Measurements from ENCODE around the gene ACAD10.
"Not testable (repeated sequence)": the region's sequence is repeated elsewhere in the genome, so short reads cannot be mapped to it uniquely, and the experiment has no call there.

The ACAD10 gene

DNA sequence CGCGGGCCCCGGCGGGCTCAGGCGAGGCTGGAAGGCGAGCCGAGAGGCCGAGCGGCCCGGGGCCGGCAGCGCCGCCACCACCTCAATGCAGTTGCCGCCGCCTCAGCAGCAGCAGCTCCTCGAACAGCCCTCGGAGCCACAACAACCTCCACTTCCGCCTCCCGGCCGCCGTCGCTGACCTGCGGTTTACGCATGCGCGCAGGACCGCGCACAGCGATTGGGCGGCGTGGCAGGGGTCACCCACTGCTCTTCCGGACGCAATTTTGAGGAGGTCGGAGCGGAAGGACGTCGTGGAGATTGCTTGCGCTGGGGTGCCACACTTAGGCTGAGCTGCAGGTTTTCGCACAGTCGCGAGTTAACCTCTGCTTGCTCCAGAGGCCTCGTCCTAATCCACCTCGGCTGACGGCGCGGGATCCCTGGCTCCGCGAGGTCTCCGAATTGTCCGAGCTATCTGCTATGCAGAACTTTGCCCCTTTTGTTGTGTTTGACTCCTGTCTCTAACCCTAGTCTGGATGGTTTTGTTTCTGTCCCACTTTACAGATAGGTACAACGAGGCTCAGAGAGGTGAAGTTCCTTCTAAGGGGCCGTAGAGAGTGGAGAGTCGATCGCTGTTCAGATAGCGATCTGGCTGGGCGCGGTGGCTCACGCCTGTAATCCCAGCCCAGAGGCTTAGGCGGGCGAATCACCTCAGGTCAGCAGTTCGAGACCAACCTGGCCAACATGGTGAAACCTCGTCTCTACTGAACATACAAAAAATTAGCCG is at the start of gene ACAD10, which contains the start of gene BRAP:
Gene ACAD10 (plus strand): TSS at position 243 of the 763 bp plus-strand sequence. CDS start 6,657 bp downstream, outside the sequence.
Gene BRAP (minus strand): TSS at position 146 of the 763 bp plus-strand sequence. CDS start 164 bp downstream, outside the sequence.
- H3K27me3 ChIP-seq (ENCODE audit: control insufficient read depth, insufficient read depth, low read length): no peaks in the 10 kb centered on the region
- H3K4me3 ChIP-seq (ENCODE audit: low read depth, low read length): peak within 1 kb of the TSS; percentile 100
- peaks cover 6% of the 10 kb centered on the region for H3K4me1 ChIP-seq (ENCODE audit: control insufficient read depth, insufficient read depth, low read length)
- H3K9me3 ChIP-seq (ENCODE audit: control insufficient read depth, insufficient read depth, low read length): no peaks in the 10 kb centered on the region
- peaks cover 6% of the 10 kb centered on the region for H3K36me3 ChIP-seq (ENCODE audit: control insufficient read depth, insufficient read depth, low read length)
- peak within 1 kb of the TSS; percentile 98 for H3K9ac ChIP-seq (ENCODE audit: low read depth, low read length)

DNA sequence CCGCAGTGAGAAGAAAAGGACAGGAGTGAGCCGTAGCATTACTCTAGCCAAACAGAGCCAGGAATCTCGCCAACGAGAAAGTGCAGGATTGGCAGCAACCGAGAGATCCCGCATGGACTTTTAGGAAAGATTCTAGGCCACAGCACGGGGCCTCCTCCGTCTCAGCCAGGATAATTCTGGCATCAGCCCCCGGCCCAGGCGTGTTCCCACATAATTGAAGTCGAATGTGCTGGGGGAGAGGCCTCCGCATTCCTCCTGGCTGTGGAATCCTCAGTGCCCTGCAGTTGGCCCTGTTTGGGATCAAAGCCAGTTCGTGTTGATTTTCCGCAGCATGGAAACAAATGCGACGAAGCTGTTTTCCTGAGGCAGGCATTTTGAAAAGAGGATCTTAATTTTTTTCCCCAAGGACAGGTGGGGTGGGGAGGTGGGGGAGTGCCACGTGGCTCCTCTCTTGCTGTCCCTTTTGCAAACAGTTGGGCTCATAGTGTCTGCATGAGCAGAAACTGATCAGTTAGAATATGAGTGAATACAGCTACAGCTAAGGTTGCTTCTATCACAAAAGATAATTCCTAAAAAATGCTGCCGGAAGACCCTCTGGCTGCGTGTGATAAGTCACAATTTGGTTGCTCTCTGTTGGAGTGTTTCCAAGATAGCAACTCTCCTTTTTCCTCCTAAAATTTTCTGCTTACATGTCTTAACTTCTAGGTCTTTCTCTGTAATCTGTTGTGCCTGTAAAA is 49.5 kb upstream of the ACAD10 start:
- peak overlapping the region; percentile 76 for H3K9ac ChIP-seq (ENCODE audit: low read depth, low read length)
- H3K36me3 ChIP-seq (ENCODE audit: control insufficient read depth, insufficient read depth, low read length): no peaks in the 10 kb centered on the region
- H3K9me3 ChIP-seq (ENCODE audit: control insufficient read depth, insufficient read depth, low read length): no peaks in the 10 kb centered on the region
- H3K4me1 ChIP-seq (ENCODE audit: control insufficient read depth, insufficient read depth, low read length): peaks cover 14% of the 10 kb centered on the region
- H3K4me3 ChIP-seq (ENCODE audit: low read depth, low read length): no peak overlapping the region
- no peaks in the 10 kb centered on the region for H3K27me3 ChIP-seq (ENCODE audit: control insufficient read depth, insufficient read depth, low read length)

GRCh38 chr12:111638556-111638955 is 47.3 kb upstream of the ACAD10 start:
- H3K9me3 ChIP-seq (ENCODE audit: control insufficient read depth, insufficient read depth, low read length): no peaks in the 10 kb centered on the region
- no peaks in the 10 kb centered on the region for H3K27me3 ChIP-seq (ENCODE audit: control insufficient read depth, insufficient read depth, low read length)
- peaks cover 1% of the 10 kb centered on the region for H3K36me3 ChIP-seq (ENCODE audit: control insufficient read depth, insufficient read depth, low read length)
- H3K9ac ChIP-seq (ENCODE audit: low read depth, low read length): no peak overlapping the region
- peaks cover 14% of the 10 kb centered on the region for H3K4me1 ChIP-seq (ENCODE audit: control insufficient read depth, insufficient read depth, low read length)
- H3K4me3 ChIP-seq (ENCODE audit: low read depth, low read length): no peak overlapping the region

- H3K4me3 ChIP-seq (ENCODE audit: low read depth, low read length): no peak overlapping the region
- peaks cover 11% of the 10 kb centered on the region for H3K36me3 ChIP-seq (ENCODE audit: control insufficient read depth, insufficient read depth, low read length)
- no peak overlapping the region for H3K9ac ChIP-seq (ENCODE audit: low read depth, low read length)
- no peaks in the 10 kb centered on the region for H3K9me3 ChIP-seq (ENCODE audit: control insufficient read depth, insufficient read depth, low read length)
- H3K27me3 ChIP-seq (ENCODE audit: control insufficient read depth, insufficient read depth, low read length): no peaks in the 10 kb centered on the region
- peaks cover 12% of the 10 kb centered on the region for H3K4me1 ChIP-seq (ENCODE audit: control insufficient read depth, insufficient read depth, low read length)
These were observed 45.3 kb upstream of the ACAD10 start for GRCh38 chr12:111640506-111640905.

DNA sequence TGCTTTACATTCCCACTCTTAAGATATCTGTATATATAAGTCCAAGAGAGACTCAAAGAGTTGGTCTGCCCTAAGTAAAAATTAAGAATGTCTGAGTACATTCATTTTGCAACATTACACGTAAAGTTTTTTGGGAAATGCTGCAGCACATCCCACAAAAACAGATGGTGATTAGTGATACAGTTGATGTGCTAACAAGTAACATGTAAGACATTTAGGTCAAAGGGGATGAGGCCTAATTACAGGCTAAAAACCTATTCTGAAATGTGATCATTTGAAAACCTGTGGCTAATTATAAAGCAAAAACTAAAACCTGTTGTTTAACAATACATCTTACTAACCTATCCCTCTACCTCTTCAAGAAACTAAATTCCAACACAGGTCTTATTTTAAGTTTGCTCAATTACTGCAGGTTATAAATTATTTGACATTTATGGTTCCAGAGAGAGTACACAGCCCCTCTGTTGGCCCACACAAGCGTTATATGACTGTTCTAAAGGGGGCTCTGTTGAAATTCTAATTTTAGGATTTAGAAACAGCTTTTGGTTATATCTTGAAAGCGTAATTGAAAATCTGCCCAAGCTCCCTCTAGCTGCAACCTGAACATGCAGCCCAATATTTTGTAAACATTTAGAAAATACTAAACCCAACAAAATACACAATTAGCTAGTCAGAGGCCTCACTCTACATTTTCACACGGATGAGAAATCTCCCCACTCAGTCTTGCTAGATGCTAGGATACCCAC is 43.0 kb upstream of the ACAD10 start:
- H3K27me3 ChIP-seq (ENCODE audit: control insufficient read depth, insufficient read depth, low read length): no peaks in the 10 kb centered on the region
- no peaks in the 10 kb centered on the region for H3K9me3 ChIP-seq (ENCODE audit: control insufficient read depth, insufficient read depth, low read length)
- H3K36me3 ChIP-seq (ENCODE audit: control insufficient read depth, insufficient read depth, low read length): peaks cover 11% of the 10 kb centered on the region
- H3K9ac ChIP-seq (ENCODE audit: low read depth, low read length): no peak overlapping the region
- no peak overlapping the region for H3K4me3 ChIP-seq (ENCODE audit: low read depth, low read length)
- no peaks in the 10 kb centered on the region for H3K4me1 ChIP-seq (ENCODE audit: control insufficient read depth, insufficient read depth, low read length)

GRCh38 chr12:111643427-111643826 is 42.4 kb upstream of the ACAD10 start:
- Histone ChIP-seq H3K9ac (ENCODE audit: low read depth, low read length) (no peak overlapping the region), H3K9me3 (ENCODE audit: control insufficient read depth, insufficient read depth, low read length) (no peaks in the 10 kb centered on the region), H3K4me3 (ENCODE audit: low read depth, low read length) (no peak overlapping the region), H3K4me1 (ENCODE audit: control insufficient read depth, insufficient read depth, low read length) (no peaks in the 10 kb centered on the region), H3K27me3 (ENCODE audit: control insufficient read depth, insufficient read depth, low read length) (no peaks in the 10 kb centered on the region), H3K36me3 (ENCODE audit: control insufficient read depth, insufficient read depth, low read length) (peaks cover 11% of the 10 kb centered on the region)

GRCh38 chr12:111645433-111645832 is 40.4 kb upstream of the ACAD10 start:
- Histone ChIP-seq H3K27me3 (ENCODE audit: control insufficient read depth, insufficient read depth, low read length) (no peaks in the 10 kb centered on the region), H3K36me3 (ENCODE audit: control insufficient read depth, insufficient read depth, low read length) (peaks cover 19% of the 10 kb centered on the region), H3K9me3 (ENCODE audit: control insufficient read depth, insufficient read depth, low read length) (no peaks in the 10 kb centered on the region), H3K9ac (ENCODE audit: low read depth, low read length) (no peak overlapping the region), H3K4me3 (ENCODE audit: low read depth, low read length) (no peak overlapping the region), H3K4me1 (ENCODE audit: control insufficient read depth, insufficient read depth, low read length) (no peaks in the 10 kb centered on the region)

- H3K4me1 ChIP-seq (ENCODE audit: control insufficient read depth, insufficient read depth, low read length): no peaks in the 10 kb centered on the region
- H3K27me3 ChIP-seq (ENCODE audit: control insufficient read depth, insufficient read depth, low read length): no peaks in the 10 kb centered on the region
- peaks cover 20% of the 10 kb centered on the region for H3K36me3 ChIP-seq (ENCODE audit: control insufficient read depth, insufficient read depth, low read length)
- H3K4me3 ChIP-seq (ENCODE audit: low read depth, low read length): no peak overlapping the region
- H3K9ac ChIP-seq (ENCODE audit: low read depth, low read length): no peak overlapping the region
- no peaks in the 10 kb centered on the region for H3K9me3 ChIP-seq (ENCODE audit: control insufficient read depth, insufficient read depth, low read length)
These were observed 34.9 kb upstream of the ACAD10 start for GRCh38 chr12:111650912-111651311.

DNA sequence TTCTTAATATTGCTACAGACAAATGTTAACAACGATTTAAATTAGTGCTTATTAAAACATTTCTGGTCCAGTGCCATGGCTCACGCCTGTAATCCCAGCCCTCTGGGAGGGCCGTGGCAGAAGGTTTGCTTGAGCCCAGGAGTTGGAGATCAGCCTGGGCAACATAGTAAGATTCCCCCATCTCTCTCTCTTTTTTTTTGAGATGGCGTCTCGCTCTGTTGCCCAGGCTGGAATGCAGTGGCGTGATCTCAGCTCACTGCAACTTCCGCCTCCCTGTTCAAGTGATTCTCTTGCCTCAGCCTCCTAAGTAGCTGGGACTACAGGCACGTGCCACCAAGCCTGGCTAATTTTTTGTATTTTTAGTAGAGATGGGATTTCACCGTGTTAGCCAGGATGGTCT is 33.3 kb upstream of the ACAD10 start:
- H3K9me3 ChIP-seq (ENCODE audit: control insufficient read depth, insufficient read depth, low read length): not testable (repeated sequence)

DNA sequence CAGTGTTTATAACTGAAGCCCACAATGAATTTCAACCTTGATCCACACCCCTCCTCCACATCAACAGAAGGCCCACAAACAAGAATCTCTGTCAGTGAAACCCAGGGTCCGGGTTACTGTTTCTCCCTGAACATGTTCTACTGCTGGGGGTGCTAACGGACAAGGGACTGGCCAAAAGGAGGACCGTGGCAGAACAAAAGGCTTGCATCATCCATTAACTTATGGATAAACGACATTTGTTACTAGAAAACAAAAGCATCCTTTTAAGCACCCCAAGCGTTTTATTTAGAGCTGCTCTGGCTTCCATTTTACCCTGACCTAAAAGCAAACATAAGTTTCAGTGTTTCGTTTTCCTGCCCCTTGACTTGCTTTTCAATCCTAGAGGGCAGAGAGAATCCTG is 32.3 kb upstream of the ACAD10 start:
- no peak overlapping the region for H3K4me3 ChIP-seq (ENCODE audit: low read depth, low read length)
- no peaks in the 10 kb centered on the region for H3K4me1 ChIP-seq (ENCODE audit: control insufficient read depth, insufficient read depth, low read length)
- H3K36me3 ChIP-seq (ENCODE audit: control insufficient read depth, insufficient read depth, low read length): peaks cover 27% of the 10 kb centered on the region
- no peaks in the 10 kb centered on the region for H3K27me3 ChIP-seq (ENCODE audit: control insufficient read depth, insufficient read depth, low read length)
- H3K9ac ChIP-seq (ENCODE audit: low read depth, low read length): no peak overlapping the region
- H3K9me3 ChIP-seq (ENCODE audit: control insufficient read depth, insufficient read depth, low read length): no peaks in the 10 kb centered on the region

More for the DNA sequence above, 33.3 kb upstream of the ACAD10 start:
- H3K9ac ChIP-seq (ENCODE audit: low read depth, low read length); H3K4me3 ChIP-seq (ENCODE audit: low read depth, low read length); H3K27me3 ChIP-seq (ENCODE audit: control insufficient read depth, insufficient read depth, low read length); H3K4me1 ChIP-seq (ENCODE audit: control insufficient read depth, insufficient read depth, low read length): not testable (repeated sequence)
- peaks cover 25% of the 10 kb centered on the region for H3K36me3 ChIP-seq (ENCODE audit: control insufficient read depth, insufficient read depth, low read length)

DNA sequence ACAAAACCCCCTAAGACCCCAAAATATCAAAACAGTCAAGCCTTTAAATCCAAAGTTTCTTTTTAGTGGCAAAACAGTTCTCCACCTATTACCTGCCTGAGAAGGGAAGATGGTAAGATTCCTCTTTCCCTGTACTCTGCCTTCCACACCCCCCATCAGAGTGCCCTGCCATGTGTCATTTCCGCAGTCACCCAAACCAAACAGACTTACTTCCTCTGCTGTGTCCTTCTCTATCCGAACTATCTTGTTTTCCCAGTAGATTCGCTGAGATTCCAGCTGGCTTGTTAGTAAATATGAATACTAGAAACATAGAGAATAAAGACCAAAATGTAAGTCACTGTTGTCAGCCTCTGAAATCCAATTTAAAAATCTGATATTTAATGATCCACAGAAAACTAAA is 30.5 kb upstream of the ACAD10 start:
- H3K9ac ChIP-seq (ENCODE audit: low read depth, low read length): no peak overlapping the region
- H3K36me3 ChIP-seq (ENCODE audit: control insufficient read depth, insufficient read depth, low read length): peaks cover 22% of the 10 kb centered on the region
- no peaks in the 10 kb centered on the region for H3K4me1 ChIP-seq (ENCODE audit: control insufficient read depth, insufficient read depth, low read length)
- no peaks in the 10 kb centered on the region for H3K9me3 ChIP-seq (ENCODE audit: control insufficient read depth, insufficient read depth, low read length)
- H3K4me3 ChIP-seq (ENCODE audit: low read depth, low read length): no peak overlapping the region
- H3K27me3 ChIP-seq (ENCODE audit: control insufficient read depth, insufficient read depth, low read length): no peaks in the 10 kb centered on the region
